HepG2 (cell line): ENCODE measurements around the gene PRKG1.

Experiments
- KLF16 ChIP-seq, 2 experiments: sonication (generic) in 1 of 2; formaldehyde crosslinking in 1 of 2; IDR thresholded peaks; 2 replicates each; pipeline versions ENCODE4 v1.6.1 to v1.8.0; 2016 to 2023; ENCODE audit warnings: missing genetic modification reagents in 2 of 2, missing compliant biosample characterization in 1 of 2
- TF ChIP-seq, protein P1 (sequence below): sonication (generic); formaldehyde crosslinking; IDR thresholded peaks from 2 replicates; pipeline ENCODE4 v1.5.0; 2020; ENCODE audit warnings: mild to moderate bottlenecking, missing genetic modification reagents, moderate library complexity

- TF ChIP-seq, protein P1, sequence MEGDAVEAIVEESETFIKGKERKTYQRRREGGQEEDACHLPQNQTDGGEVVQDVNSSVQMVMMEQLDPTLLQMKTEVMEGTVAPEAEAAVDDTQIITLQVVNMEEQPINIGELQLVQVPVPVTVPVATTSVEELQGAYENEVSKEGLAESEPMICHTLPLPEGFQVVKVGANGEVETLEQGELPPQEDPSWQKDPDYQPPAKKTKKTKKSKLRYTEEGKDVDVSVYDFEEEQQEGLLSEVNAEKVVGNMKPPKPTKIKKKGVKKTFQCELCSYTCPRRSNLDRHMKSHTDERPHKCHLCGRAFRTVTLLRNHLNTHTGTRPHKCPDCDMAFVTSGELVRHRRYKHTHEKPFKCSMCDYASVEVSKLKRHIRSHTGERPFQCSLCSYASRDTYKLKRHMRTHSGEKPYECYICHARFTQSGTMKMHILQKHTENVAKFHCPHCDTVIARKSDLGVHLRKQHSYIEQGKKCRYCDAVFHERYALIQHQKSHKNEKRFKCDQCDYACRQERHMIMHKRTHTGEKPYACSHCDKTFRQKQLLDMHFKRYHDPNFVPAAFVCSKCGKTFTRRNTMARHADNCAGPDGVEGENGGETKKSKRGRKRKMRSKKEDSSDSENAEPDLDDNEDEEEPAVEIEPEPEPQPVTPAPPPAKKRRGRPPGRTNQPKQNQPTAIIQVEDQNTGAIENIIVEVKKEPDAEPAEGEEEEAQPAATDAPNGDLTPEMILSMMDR (CRISPR knock-in tag), result no peak
- no peak for TF ChIP-seq KLF16 (CRISPR knock-in tag; IDR thresholded peaks at IDR 0.05)
These were observed 583.7 kb downstream of the PRKG1 start for GRCh38 chr10:51658000-51658399.
